Upper lobe of right lung (tissue), 1 donor: Measurements from ENCODE around the gene CCDC12. TPM values are rescaled to one million over a fixed set of nuclear protein-coding genes. Genes with fewer than 3 reads are reported as not detected.

Experiments
- ATAC-seq: fragments of 200-7000 bp; cut with Tn5 transposase; one replicate; pipeline ENCODE4 v1.9.1; 2020; ENCODE audit warnings: mild to moderate bottlenecking, moderate library complexity
- DNase-seq: peaks from one replicate; pipeline ENCODE4 v3.0.0-alpha.2; 2020
- H3K27ac ChIP-seq: fragments of 200-600 bp; one replicate; pipeline ENCODE4 v1.8.0; 2022
- H3K27me3 ChIP-seq: fragments of 200-600 bp; one replicate; pipeline ENCODE4 v1.8.0; 2022; ENCODE audit warnings: mild to moderate bottlenecking
- H3K36me3 ChIP-seq: fragments of 200-600 bp; one replicate; pipeline ENCODE4 v1.8.0; 2022
- H3K4me1 ChIP-seq: fragments of 200-600 bp; one replicate; pipeline ENCODE4 v1.8.0; 2022
- H3K4me3 ChIP-seq: fragments of 200-600 bp; one replicate; pipeline ENCODE4 v1.8.0; 2022; ENCODE audit warnings: mild to moderate bottlenecking
- H3K9me3 ChIP-seq: fragments of 200-600 bp; one replicate; pipeline ENCODE4 v1.8.0; 2022
- CTCF ChIP-seq: fragments of 200-600 bp; IDR thresholded peaks from one replicate; pipeline ENCODE4 v1.8.0; 2022; ENCODE audit warnings: antibody characterized with exemption
- intact Hi-C: fragments of 100-400 bp; cut with DNase I; formaldehyde crosslinking; loops from one replicate; pipeline ENCODE4 v1.11.0; 2022
- total RNA-seq: library from RNA; stranded (reverse); fragmentation: NEBNext Ultra II Directional; extraction: Animal tissue kit (Norgen Biotek cat#: 25700); gene quantifications from one replicate; pipeline ENCODE4 v1.2.1, GENCODE V29; 2021
- donor health status: DM: no; HTN: yes; CAD: no; lungs with severe emphysema.

The CCDC12 gene
- total RNA-seq, 1 donor from 2014 or later: 42.1 TPM

DNA sequence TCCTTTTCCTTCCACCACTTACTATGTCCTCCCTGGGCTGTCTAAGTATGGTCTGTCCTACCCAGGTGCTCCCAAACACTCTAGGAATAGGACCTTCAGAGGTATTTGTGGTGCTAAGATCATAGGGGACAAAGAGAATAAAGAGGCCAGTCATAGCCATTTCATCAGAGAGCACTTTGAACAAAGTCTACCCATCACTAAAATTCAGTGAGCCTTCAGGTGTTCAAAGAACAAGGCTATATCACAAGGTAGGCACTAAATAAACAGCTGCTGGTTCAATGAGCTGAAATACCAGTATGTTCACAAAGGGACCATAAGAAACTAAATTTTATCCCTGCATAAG lies 41.7 kb upstream of the CCDC12 start:
- ATAC-seq (no peak), DNase-seq (no peak)
- Histone ChIP-seq H3K4me1 (peaks cover 33% of the 10 kb centered on the region), H3K27ac (no peak overlapping the region), H3K9me3 (no peaks in the 10 kb centered on the region), H3K36me3 (peaks cover 34% of the 10 kb centered on the region), H3K27me3 (no peaks in the 10 kb centered on the region), H3K4me3 (no peak overlapping the region)
- intact Hi-C loops: no loop called here
- no peak for TF ChIP-seq CTCF

DNA sequence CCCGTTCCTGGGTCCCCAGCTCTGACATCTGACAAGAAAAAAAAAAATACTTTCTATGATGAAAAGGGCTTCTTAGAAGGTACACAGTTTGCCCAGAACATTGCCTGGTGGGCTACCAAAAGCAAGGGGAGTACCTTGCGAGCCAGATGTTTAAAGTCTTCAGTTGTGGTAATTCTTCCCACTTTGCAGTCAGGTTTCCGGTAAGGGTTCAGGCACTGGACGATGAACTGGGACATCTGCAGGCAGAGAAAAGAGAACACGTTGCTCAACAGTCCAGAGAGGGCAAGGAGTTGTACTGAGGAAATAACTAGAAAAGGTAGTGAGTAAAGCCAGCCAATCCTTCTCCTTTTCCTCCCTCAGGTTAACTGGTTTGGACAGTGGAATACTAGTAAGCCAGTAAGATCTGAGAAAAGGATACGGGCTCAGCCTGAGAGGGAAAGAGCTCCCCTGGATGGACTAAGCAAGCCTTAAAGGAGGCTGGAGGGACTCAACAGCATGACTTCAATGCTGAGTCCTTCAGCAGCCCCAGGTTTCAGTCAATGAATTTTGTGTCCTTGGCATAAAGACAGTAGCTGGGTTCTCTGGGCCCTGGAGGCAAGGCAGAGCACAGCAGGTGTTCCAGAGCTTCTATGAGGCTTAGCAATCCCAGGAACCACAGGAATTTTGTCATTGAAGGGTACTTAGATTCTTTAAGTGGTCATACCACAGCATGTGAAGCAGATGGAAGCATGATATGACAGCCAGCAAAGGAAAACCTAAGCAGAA lies 41.1 kb upstream of the CCDC12 start:
- H3K27ac ChIP-seq: peak overlapping the region; percentile 12
- H3K36me3 ChIP-seq: peaks cover 34% of the 10 kb centered on the region
- H3K9me3 ChIP-seq: no peaks in the 10 kb centered on the region
- intact Hi-C loops: no loop called here
- peaks cover 33% of the 10 kb centered on the region for H3K4me1 ChIP-seq
- ATAC-seq (peak; percentile 73), DNase-seq (no peak)
- H3K27me3 ChIP-seq: no peaks in the 10 kb centered on the region
- no peak for TF ChIP-seq CTCF
- H3K4me3 ChIP-seq: no peak overlapping the region

DNA sequence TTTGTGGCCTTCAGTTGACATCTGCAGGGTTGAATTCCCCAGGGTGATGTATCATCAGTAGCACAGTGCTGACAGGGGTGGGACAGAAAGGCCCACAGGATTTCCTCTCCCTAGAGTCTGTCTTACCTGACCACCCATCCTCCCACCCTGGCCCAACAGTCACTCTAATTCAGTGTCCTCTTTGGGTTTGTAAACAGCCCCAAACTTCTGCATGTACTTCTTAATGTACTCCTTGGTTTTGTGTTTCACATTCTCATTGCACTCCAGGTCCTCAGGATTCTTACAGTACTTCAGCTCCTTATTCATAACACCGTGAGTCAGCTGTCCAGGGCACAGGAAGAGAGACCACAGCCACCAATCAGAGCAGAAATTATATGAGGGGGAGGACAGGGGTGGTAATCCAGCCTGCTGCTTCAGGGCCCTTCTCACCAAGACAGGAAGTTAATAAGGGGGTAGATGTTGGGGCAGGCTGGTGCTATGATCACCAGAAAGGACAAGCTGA lies 40.4 kb upstream of the CCDC12 start:
- peak overlapping the region; percentile 12 for H3K27ac ChIP-seq
- DNase-seq (no peak), ATAC-seq (peak; percentile 68)
- peaks cover 27% of the 10 kb centered on the region for H3K4me1 ChIP-seq
- intact Hi-C loops: no loop called here
- H3K9me3 ChIP-seq: no peaks in the 10 kb centered on the region
- no peak for TF ChIP-seq CTCF
- peaks cover 34% of the 10 kb centered on the region for H3K36me3 ChIP-seq
- H3K27me3 ChIP-seq: no peaks in the 10 kb centered on the region
- no peak overlapping the region for H3K4me3 ChIP-seq

GRCh38 chr3:47016086-47016933 lies 39.8 kb upstream of the CCDC12 start:
- intact Hi-C loops: no loop called here
- no peaks in the 10 kb centered on the region for H3K27me3 ChIP-seq
- no peak for DNase-seq
- no peaks in the 10 kb centered on the region for H3K9me3 ChIP-seq
- H3K36me3 ChIP-seq: peaks cover 34% of the 10 kb centered on the region
- no peak overlapping the region for H3K4me3 ChIP-seq
- H3K27ac ChIP-seq: no peak overlapping the region
- peaks cover 27% of the 10 kb centered on the region for H3K4me1 ChIP-seq
- ATAC-seq: no peak
- TF ChIP-seq CTCF: no peak

DNA sequence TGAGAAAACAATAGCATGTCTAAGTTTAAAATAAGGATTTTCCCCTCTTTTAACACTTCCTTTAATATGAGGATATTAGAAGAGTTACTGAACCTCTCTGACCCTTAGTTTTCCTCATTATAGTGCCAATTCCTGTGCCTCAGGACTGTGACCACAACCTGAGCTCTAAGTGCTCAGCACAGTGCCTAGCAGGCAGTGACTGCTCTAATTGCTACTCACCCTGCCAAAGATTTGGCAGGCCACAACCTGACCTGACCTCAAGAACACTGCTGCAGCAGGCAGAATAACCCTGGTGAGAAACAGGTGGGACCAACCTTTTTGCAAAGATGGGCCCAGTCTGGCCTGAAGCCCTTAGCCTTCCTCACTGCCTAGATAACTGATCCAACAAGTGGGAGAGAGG lies 38.6 kb upstream of the CCDC12 start:
- no peak for TF ChIP-seq CTCF
- Histone ChIP-seq H3K4me3 (no peak overlapping the region), H3K27me3 (no peaks in the 10 kb centered on the region), H3K36me3 (peaks cover 34% of the 10 kb centered on the region), H3K27ac (no peak overlapping the region), H3K4me1 (peaks cover 28% of the 10 kb centered on the region), H3K9me3 (no peaks in the 10 kb centered on the region)
- intact Hi-C loops: no loop called here
- DNase-seq: no peak
- no peak for ATAC-seq
